HG02943 (cell line): ENCODE results near the gene RAD23A.

Experiments
- ATAC-seq: cut with Tn5 transposase; IDR thresholded peaks from one replicate; pipeline ENCODE4 v1.9.1; 2021; ENCODE audit warnings: mild to moderate bottlenecking, low read depth, moderate library complexity; ENCODE audit not compliant: unreplicated experiment

The RAD23A gene

GRCh38 chr19:12983091-12983490 lies 37.4 kb downstream of the RAD23A start:
- no peak for ATAC-seq

- no peak for ATAC-seq
These were observed 38.0 kb downstream of the RAD23A start for GRCh38 chr19:12983542-12984142.

- no peak for ATAC-seq
These were observed 38.5 kb downstream of the RAD23A start for GRCh38 chr19:12984143-12984627.

- ATAC-seq: no peak
These were observed 39.0 kb downstream of the RAD23A start for GRCh38 chr19:12984683-12985048.

GRCh38 chr19:12985049-12985776 lies 39.6 kb downstream of the RAD23A start:
- no peak for ATAC-seq

GRCh38 chr19:12986726-12987125 lies 41.1 kb downstream of the RAD23A start:
- no peak for ATAC-seq

GRCh38 chr19:12987190-12987589 lies 41.5 kb downstream of the RAD23A start:
- no peak for ATAC-seq

- ATAC-seq: no peak
These were observed 42.1 kb downstream of the RAD23A start for GRCh38 chr19:12987781-12988180.

- ATAC-seq: no peak
These were observed 44.8 kb downstream of the RAD23A start for GRCh38 chr19:12990431-12990830.

- ATAC-seq: no peak
These were observed 45.2 kb downstream of the RAD23A start for GRCh38 chr19:12990853-12991252.

GRCh38 chr19:12991296-12991695 lies 45.6 kb downstream of the RAD23A start:
- ATAC-seq: no peak

GRCh38 chr19:12992729-12993128 lies 47.1 kb downstream of the RAD23A start:
- ATAC-seq: no peak

- no peak for ATAC-seq
These were observed 47.9 kb downstream of the RAD23A start for GRCh38 chr19:12993562-12993961.

GRCh38 chr19:12994701-12995595 lies 49.3 kb downstream of the RAD23A start, which contains the start of gene NFIX:
TSS of gene NFIX (plus strand) at chr19:12995475. CDS start at chr19:12995838, 363 bp downstream.
- ATAC-seq: no peak

GRCh38 chr19:12995596-12996405 lies 50.1 kb downstream of the RAD23A start:
- ATAC-seq: no peak

GRCh38 chr19:12996406-12997094 lies 50.9 kb downstream of the RAD23A start:
- ATAC-seq: no peak

- ATAC-seq: no peak
These were observed 51.7 kb downstream of the RAD23A start for GRCh38 chr19:12997179-12997966.

GRCh38 chr19:12997967-12998940 lies 52.6 kb downstream of the RAD23A start:
- ATAC-seq: no peak
